ENCODE data around the gene MYRIP.

Gene MYRIP

DNA sequence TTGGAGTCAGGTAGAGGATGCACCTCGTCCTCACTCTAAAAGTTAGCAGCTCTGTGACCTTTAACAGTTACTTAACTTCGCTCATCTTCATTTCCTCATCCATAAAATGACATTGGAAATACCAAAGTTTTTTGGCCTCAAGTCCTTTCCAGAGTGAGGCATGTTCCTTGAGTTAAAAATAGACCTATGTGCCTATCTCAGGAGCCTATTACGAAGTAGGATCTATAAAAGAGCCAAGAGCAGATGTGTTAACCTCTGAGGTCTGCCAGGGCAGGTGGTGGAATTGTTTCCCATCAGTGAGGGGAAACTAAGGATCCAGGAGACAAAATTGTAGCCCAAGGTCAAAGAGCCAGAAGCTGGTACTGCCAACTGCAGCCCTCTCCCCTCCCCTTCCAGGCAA is 379.7 kb downstream of the MYRIP start:
- DNase-seq (ENCODE audit: low read depth) = no peak

DNA sequence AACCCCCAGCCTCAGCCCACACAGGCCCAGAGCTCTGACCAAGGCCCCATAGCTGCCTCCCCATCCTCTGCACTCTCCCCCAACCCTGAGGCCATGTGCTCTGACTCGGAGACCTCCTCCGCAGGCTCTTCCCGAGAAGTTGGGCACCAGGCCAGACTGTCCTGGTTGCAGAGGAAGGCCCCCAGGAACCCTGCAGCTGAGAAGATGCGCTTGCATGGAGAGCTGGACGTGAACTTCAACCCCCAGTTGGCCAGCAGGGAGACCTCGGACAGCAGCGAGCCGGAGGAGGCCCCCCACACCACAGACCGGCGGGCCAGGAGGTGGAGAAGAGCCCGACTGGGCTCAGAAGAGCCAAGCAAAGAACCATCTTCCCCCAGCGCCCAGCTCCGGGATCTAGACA is 380.6 kb downstream of the MYRIP start:
- no peak for DNase-seq (ENCODE audit: low read depth)

GRCh38 chr3:40191251-40191650 is 381.8 kb downstream of the MYRIP start:
- no peak for DNase-seq (ENCODE audit: low read depth)

DNA sequence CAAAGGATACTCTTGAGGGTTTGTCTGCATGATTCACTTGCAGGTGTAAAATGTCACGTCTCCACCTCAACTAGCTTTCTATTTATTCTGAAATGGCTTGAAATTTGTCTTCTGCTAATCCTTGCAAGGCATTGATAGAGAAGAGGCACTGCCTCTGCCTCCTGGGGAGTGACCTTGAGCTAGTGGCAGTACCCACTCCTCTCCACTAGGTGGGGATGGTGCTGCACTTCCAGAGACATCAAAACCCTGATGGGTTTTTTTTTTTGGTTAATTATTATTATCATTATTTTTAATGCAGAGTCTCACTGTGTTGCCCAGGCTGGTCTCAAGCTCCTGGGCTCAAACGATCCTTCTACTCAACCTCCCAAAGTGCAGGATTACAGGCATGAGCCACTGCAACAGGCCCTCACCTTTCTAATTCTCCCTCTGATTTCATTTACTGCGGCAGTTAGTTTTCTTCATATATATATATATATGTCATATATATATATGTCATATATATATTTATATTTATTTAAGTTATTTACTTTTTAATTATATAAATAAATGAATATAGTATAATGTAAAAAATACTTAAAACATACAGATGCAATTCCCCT is 382.5 kb downstream of the MYRIP start:
- peak; percentile 44 for DNase-seq (ENCODE audit: low read depth)

DNA sequence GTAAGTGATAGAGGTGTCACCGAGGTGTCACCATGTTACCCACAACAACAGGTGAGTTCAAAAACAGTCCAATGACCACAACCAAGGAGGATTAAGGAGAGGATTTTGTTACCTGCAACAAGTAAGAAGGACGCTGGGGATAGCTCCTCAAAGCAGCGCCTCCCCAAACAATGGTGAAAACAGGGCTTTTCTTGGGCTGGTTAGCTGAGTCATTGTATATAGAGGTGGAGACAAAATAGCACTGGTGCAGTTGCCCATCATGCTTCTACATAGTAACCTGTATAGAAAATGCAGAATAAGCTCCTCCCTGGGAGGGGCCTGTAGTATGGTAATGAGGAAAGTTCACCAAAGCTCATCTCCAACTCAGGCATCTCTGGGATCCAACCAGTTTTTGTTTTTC is 383.2 kb downstream of the MYRIP start:
- DNase-seq (ENCODE audit: low read depth) = no peak

DNA sequence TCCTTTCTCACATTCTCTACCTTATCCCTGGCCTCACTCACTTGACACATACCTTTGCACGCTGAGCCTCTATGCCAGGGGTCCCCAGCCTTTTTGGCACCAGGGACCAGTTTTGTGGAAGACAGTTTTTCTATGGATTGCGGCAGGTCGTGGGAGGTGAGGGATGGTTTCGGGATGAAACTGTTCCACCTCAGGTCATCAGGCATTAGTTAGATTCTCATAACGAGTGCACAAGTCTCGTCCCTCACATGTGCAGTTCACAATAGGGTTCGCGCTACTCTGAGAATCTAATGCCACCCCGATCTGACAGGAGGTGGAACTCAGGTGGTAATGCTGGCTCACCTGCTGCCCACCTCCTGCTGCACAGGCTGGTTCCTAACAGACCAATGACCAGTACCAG is 387.6 kb downstream of the MYRIP start:
- DNase-seq (ENCODE audit: low read depth) = no peak

GRCh38 chr3:40200692-40201316 is 391.4 kb downstream of the MYRIP start:
- no peak for DNase-seq (ENCODE audit: low read depth)

- DNase-seq (ENCODE audit: low read depth) = no peak
Measured at GRCh38 chr3:40201770-40202169, 392.4 kb downstream of the MYRIP start.

- no peak for DNase-seq (ENCODE audit: low read depth)
Measured at GRCh38 chr3:40206522-40206921, 397.1 kb downstream of the MYRIP start.

DNA sequence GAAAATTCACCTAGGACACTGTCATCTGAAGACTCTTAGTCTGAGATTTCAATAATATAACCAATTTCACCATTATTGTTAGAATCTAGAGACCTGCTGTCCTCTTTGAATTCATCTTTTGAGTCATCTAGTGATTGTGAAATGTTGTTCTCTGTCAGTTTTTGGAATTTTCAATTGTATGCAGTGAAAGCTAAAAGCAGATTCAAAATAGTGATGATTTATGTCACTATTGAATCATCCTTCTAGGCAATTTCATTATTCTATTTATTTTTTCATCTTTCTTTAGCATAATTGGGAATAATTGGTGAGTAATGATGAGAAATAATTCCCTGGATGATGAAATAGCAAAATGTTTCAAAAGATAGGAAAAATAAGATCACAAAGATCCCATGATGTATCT is 398.4 kb downstream of the MYRIP start:
- DNase-seq (ENCODE audit: low read depth) = no peak

DNA sequence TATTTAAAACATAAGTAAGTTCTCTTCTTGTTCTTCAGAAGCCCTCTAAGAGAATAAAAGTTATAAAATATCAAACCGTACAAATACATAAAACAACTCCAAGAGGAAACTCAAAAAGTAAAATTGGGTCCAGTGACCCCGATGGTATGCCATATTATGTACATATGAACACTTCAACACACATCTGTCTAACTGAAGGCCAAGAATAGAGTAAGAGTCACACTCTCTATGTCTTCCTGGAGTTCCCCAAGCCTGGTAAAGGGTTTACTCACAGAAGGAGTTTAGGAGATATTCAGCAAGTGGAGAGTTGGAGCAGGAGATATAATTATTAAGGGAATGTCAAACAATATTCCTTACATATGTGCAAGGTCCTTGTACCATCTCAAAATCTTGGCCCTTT is 398.8 kb downstream of the MYRIP start:
- no peak for DNase-seq (ENCODE audit: low read depth)

GRCh38 chr3:40211579-40211978 is 402.2 kb downstream of the MYRIP start:
- no peak for DNase-seq (ENCODE audit: low read depth)

DNA sequence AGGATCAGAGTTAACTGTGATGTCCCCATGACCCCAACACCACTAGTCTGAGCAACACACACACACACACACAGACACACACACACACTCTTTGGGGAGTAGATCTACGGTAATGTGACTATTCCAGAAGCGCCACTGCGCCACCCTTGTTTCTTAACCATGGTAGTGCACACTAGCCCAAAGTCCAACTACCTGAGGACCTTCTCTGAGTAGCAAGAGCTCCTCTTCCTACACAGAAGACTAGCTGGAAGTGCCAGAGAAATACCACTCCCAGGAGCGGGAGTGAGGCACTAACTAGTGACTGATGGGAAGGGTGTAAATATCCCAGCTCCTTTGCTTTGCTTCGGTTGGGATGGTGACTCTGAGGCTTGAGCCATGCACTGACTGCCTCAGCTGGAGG is 404.1 kb downstream of the MYRIP start:
- DNase-seq (ENCODE audit: low read depth) = no peak

GRCh38 chr3:40215015-40215414 is 405.6 kb downstream of the MYRIP start:
- no peak for DNase-seq (ENCODE audit: low read depth)

GRCh38 chr3:40216471-40216870 is 407.1 kb downstream of the MYRIP start:
- DNase-seq (ENCODE audit: low read depth) = no peak

DNA sequence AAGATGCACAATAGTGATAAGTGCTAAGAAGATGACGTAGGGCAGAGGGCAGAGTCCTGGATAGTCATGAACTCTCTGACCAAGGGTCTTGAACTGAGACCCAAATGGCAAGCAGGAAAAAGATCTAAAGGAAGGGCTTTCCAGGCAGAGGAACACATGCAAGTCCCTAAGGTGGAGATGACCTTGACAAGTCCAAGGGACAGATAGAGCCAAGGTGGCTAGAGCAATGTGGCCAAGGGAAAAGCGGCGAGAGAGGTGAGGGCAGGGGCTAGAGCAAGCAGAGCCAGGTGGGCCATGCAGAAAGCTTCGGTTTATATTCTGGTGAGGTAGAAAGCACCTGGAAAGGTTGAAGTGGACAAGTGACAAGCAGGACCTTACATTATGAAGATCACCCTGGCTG is 414.4 kb downstream of the MYRIP start:
- no peak for DNase-seq (ENCODE audit: low read depth)

GRCh38 chr3:40224796-40225515 is 415.5 kb downstream of the MYRIP start:
- DNase-seq (ENCODE audit: low read depth) = no peak

GRCh38 chr3:40226636-40227035 is 417.2 kb downstream of the MYRIP start:
- no peak for DNase-seq (ENCODE audit: low read depth)

DNA sequence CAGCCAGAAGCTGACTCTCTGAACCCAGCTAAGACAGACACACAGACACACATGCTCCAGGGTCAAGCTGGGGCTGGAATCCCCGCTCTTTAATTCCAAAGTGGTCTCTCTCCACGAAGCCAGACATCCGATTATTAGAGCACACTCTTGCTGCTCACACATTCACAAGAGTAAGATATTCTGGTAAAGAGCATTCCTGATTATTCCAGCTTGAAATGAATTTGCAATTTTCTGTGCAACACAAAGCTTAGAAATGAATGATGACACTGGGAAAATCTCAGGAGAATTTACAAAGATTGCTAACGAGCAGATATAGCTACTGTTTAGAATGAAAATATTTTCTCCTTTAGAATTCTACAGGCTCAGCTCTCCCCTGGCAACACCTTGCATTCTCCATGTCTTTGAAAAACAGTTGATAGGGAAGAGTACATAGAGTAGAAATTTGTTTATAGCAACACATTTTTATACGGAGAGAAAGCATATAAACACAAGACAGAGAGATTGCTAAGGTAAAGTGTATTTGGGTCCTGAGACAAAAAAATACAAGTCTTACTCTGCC is 419.5 kb downstream of the MYRIP start:
- DNase-seq (ENCODE audit: low read depth) = no peak

- DNase-seq (ENCODE audit: low read depth) = no peak
Measured at GRCh38 chr3:40229386-40229785, 420.0 kb downstream of the MYRIP start.

DNA sequence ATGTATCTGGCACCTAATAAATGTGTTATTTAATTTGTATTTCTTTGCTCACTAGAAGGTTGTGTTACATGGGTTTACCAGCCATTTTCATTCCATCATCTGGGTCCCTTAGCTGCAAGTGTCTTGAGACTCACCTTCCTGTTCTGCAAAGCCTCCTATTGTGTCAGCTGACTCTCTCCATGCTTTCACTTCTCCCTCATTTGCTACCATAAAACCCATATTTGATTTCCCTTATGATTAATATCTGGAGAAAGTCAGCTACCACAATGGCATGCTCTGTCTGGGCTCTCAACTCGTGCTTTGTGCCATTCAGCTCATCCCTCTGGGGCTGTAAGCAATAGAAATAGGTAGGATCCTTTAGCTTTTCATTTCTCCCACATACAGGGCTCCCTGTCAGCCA is 420.6 kb downstream of the MYRIP start:
- no peak for DNase-seq (ENCODE audit: low read depth)

GRCh38 chr3:40230382-40230781 is 421.0 kb downstream of the MYRIP start:
- no peak for DNase-seq (ENCODE audit: low read depth)

DNA sequence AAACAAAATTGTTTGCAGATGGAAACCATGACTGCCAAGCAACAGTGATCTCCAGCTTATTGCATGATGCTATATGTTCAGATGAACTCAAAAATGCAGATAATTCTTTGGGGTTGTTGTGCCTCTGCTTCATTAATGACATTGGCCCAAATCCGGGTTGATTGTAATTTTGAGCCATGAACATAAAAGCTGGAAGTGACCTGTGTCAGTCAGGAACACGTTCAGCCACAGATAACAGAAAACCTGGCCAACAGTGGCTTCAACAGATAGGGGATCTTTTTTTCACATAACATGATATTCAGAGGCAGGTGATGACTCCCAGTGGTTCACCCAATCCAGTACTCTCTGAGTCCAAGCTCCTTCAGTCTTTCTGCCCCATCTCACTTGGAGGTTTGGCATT is 423.2 kb downstream of the MYRIP start:
- no peak for DNase-seq (ENCODE audit: low read depth)
